Sigmoid colon (tissue), 7 donors: ENCODE results near the gene TRIM65. TPM values are rescaled to one million over a fixed set of nuclear protein-coding genes. Genes with fewer than 3 reads are reported as not detected.

Source experiments
- DNase-seq: peaks from one replicate; pipeline ENCODE4 v3.0.0-alpha.2; 2019
- H3K27ac ChIP-seq, 4 donors: fragments of 200-600 bp; sonication (generic); one replicate each; pipeline ENCODE4 v1.5.1; 2016 to 2019; ENCODE audit warnings: mild to moderate bottlenecking in 1 of 4
- H3K27me3 ChIP-seq, 3 donors: fragments of 200-600 bp; sonication (generic); one replicate each; pipeline ENCODE4 v1.5.1; 2019; ENCODE audit warnings: mild to moderate bottlenecking in 1 of 3
- H3K36me3 ChIP-seq, 4 donors: fragments of 200-600 bp; sonication (generic); one replicate each; pipeline ENCODE4 v1.5.1; 2016 to 2019
- H3K4me1 ChIP-seq, 4 donors: fragments of 200-600 bp; sonication (generic); one replicate each; pipeline ENCODE4 v1.5.1; 2017 to 2019
- H3K4me3 ChIP-seq, 4 donors: fragments of 200-600 bp; sonication (generic); one replicate each; pipeline ENCODE4 v1.5.1; 2017 to 2019; ENCODE audit warnings: mild to moderate bottlenecking in 2 of 4, moderate library complexity in 1 of 4
- H3K9me3 ChIP-seq, 4 donors: fragments of 200-600 bp in 3 of 4; sonication (generic) in 3 of 4; one replicate each; pipeline versions ENCODE4 v1.5.1 to v1.6.1; 2013 to 2019
- CTCF ChIP-seq, 4 experiments: fragments of 450-650 bp in 3 of 4; fragments of 200-600 bp in 1 of 4; IDR thresholded peaks; one replicate each; pipeline ENCODE4 v1.5.1; 2016 to 2019; ENCODE audit warnings: antibody characterized with exemption in 4 of 4, mild to moderate bottlenecking in 3 of 4, moderate library complexity in 2 of 4
- EP300 ChIP-seq, 4 donors: sonication (generic); formaldehyde crosslinking; IDR thresholded peaks; one replicate each; pipeline ENCODE4 v1.6.1; 2017; ENCODE audit warnings: antibody characterized with exemption in 4 of 4
- POLR2A ChIP-seq, 2 donors: fragments of 450-650 bp; IDR thresholded peaks; one replicate each; pipeline ENCODE4 v1.6.1; 2016; ENCODE audit warnings: antibody characterized with exemption in 2 of 2, mild to moderate bottlenecking in 2 of 2, moderate library complexity in 2 of 2
- POLR2AphosphoS5 ChIP-seq, 4 donors: sonication (generic); formaldehyde crosslinking; IDR thresholded peaks; one replicate each; pipeline ENCODE4 v1.6.1; 2017; ENCODE audit warnings: antibody characterized with exemption in 4 of 4
- WGBS, 2 donors: extraction: QIAGEN DNeasy Blood & Tissue Kit; methylation state at CpG; one replicate each; pipeline ENCODE4 v1.1.7; 2013; 5-methylcytosine and 5-hydroxymethylcytosine counted together
- intact Hi-C: fragments of 100-400 bp; cut with DNase I; formaldehyde crosslinking; loops from one replicate; pipeline ENCODE4 v1.15.1; 2023
- polyA plus RNA-seq, 3 donors: library from polyadenylated mRNA; stranded (reverse); fragments of 200-250 nt; gene quantifications; one replicate each; pipeline ENCODE4 v1.2.3, GENCODE V29; 2013
- total RNA-seq, 4 donors: library from RNA; depleted of rRNA; stranded (reverse); fragments of >200 nt; gene quantifications; one replicate each; pipeline ENCODE4 v1.1.0, GENCODE V29; 2016
- donor health status: healthy with polysubstance abuse.
- donor health status: Bipolar disorder and iron deficiency.
- donor health status: healthy.

Gene TRIM65
- total and polyA plus RNA-seq, 7 donors, result 7.2 to 27.5 (median 22.4) TPM

- intact Hi-C loops, result no loop called here
- no peaks in the 10 kb centered on the region for H3K27me3 ChIP-seq
- no peaks in the 10 kb centered on the region for H3K9me3 ChIP-seq
- WGBS, 2 donors, result 95 to 96% methylated on average over 22 of the region's 22 CpGs
- no peak overlapping the region for H3K4me3 ChIP-seq
- H3K27ac ChIP-seq, result no peak overlapping the region
- DNase-seq, result no peak
- no peak for TF ChIP-seq POLR2AphosphoS5 (IDR thresholded peaks at IDR 0.05)
- TF ChIP-seq EP300 (IDR thresholded peaks at IDR 0.05), result no peak
- no peak for TF ChIP-seq POLR2A (IDR thresholded peaks at IDR 0.05)
- no peak for TF ChIP-seq CTCF (IDR thresholded peaks at IDR 0.05)
- peaks cover 0 to 27% (median 0%) of the 10 kb centered on the region in 4 donors for H3K36me3 ChIP-seq
- no peaks in the 10 kb centered on the region for H3K4me1 ChIP-seq
These were observed 22.9 kb upstream of the TRIM65 start for GRCh38 chr17:75919611-75920010.

- no peak overlapping the region for H3K27ac ChIP-seq
- H3K4me1 ChIP-seq, result no peaks in the 10 kb centered on the region
- H3K36me3 ChIP-seq, result peaks cover 0 to 39% (median 9%) of the 10 kb centered on the region in 4 donors
- intact Hi-C loops, result no loop called here
- DNase-seq, result no peak
- 96% methylated on average over 31 of the region's 31 CpGs for WGBS, 2 donors
- H3K9me3 ChIP-seq, result no peaks in the 10 kb centered on the region
- H3K27me3 ChIP-seq, result no peaks in the 10 kb centered on the region
- TF ChIP-seq CTCF (IDR thresholded peaks at IDR 0.05), result no peak
- TF ChIP-seq POLR2AphosphoS5 (IDR thresholded peaks at IDR 0.05), result no peak
- no peak for TF ChIP-seq EP300 (IDR thresholded peaks at IDR 0.05)
- TF ChIP-seq POLR2A (IDR thresholded peaks at IDR 0.05), result no peak
- no peak overlapping the region for H3K4me3 ChIP-seq
These were observed 21.2 kb upstream of the TRIM65 start for GRCh38 chr17:75917917-75918445.

GRCh38 chr17:75917141-75917916 lies 20.6 kb upstream of the TRIM65 start:
- Histone ChIP-seq H3K4me1 (no peaks in the 10 kb centered on the region), H3K36me3 (peaks cover 0 to 35% (median 9%) of the 10 kb centered on the region in 4 donors), H3K4me3 (no peak overlapping the region), H3K27me3 (no peaks in the 10 kb centered on the region), H3K9me3 (no peaks in the 10 kb centered on the region), H3K27ac (no peak overlapping the region)
- no peak for DNase-seq
- 84 to 89% methylated on average over 23 of the region's 23 CpGs for WGBS, 2 donors
- intact Hi-C loops, result no loop called here
- TF ChIP-seq EP300 (IDR thresholded peaks at IDR 0.05) (no peak), CTCF (IDR thresholded peaks at IDR 0.05) (no peak), POLR2A (IDR thresholded peaks at IDR 0.05) (no peak), POLR2AphosphoS5 (IDR thresholded peaks at IDR 0.05) (no peak)

GRCh38 chr17:75915268-75915667 lies 18.5 kb upstream of the TRIM65 start:
- no peaks in the 10 kb centered on the region for H3K9me3 ChIP-seq
- no peaks in the 10 kb centered on the region for H3K27me3 ChIP-seq
- peaks cover 0 to 40% (median 9%) of the 10 kb centered on the region in 4 donors for H3K36me3 ChIP-seq
- no peak for DNase-seq
- H3K27ac ChIP-seq, result no peak overlapping the region
- intact Hi-C loops, result no loop called here
- TF ChIP-seq POLR2A (IDR thresholded peaks at IDR 0.05) (no peak), EP300 (IDR thresholded peaks at IDR 0.05) (no peak), POLR2AphosphoS5 (IDR thresholded peaks at IDR 0.05) (no peak), CTCF (IDR thresholded peaks at IDR 0.05) (no peak)
- no peak overlapping the region for H3K4me3 ChIP-seq
- H3K4me1 ChIP-seq, result no peaks in the 10 kb centered on the region
- WGBS, 2 donors, result 85 to 91% methylated on average over 8 of the region's 8 CpGs
